Inflammatory macrophage (primary cell): Measurements from ENCODE around the gene PNMA8B.
"Not testable (repeated sequence)": the region's sequence is repeated elsewhere in the genome, so short reads cannot be mapped to it uniquely, and the experiment has no call there.

Experiments used
- DNase-seq, 2 donors: peaks; one replicate each; pipeline ENCODE4 v3.0.0-alpha.2; 2020 to 2022
- total RNA-seq, 18 experiments: gene quantifications; one replicate each; lab custom pipeline; 2026; ENCODE audit warnings: mixed read lengths in 6 of 18, inconsistent platforms in 2 of 18; lab: John Stamatoyannopoulos, UW

Gene PNMA8B, protein sequence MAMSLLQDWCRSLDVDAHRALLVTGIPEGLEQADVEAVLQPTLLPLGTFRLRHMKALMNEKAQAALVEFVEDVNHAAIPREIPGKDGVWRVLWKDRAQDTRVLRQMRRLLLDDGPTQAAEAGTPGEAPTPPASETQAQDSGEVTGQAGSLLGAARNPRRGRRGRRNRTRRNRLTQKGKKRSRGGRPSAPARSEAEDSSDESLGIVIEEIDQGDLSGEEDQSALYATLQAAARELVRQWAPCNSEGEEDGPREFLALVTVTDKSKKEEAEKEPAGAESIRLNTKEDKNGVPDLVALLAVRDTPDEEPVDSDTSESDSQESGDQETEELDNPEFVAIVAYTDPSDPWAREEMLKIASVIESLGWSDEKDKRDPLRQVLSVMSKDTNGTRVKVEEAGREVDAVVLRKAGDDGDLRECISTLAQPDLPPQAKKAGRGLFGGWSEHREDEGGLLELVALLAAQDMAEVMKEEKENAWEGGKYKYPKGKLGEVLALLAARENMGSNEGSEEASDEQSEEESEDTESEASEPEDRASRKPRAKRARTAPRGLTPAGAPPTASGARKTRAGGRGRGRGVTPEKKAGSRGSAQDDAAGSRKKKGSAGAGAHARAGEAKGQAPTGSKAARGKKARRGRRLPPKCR
- total RNA-seq, result 0 to 1.0 (median 0.32) reads per million in 18 experiments

DNA sequence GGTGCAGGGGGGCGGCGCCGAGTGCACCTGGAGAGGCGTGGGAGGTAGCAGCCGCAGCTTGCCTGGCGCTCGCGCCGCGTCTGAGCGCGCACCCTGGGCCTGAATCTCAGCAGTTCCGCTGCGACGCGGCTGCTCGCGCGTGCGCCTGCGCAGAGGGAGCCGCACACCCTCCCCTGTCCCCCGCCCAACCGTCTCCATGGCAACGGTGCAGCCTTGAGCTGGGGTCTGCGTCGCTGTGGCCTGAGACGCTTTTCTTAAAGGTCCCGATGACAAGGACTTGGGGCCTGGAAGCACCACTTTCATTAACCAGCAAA, at the start of gene PNMA8B:
Gene PNMA8B, minus strand, starts transcription at position 82 of the 314 bp plus-strand sequence. CDS start 402 bp downstream, outside the sequence.
- DNase-seq, result no peak

DNA sequence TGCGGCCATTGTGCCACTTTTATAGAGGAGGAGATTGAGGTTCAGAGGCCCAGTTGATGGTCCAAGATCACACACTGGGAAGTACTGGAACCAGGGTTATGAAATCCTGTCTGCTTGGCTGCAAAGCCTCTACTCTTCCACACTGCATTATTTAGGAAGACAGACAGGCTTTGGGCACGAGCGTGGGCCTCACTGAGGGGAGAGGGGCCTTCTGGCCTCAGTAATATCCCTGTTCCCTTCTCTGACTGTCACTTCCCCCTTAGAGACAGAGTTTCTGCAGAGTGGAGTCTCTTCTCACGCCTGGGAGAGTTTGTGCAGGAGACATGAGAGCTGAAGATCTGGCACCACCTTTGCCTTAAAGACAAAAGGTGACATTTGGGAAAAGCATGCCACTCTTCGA, 49.0 kb upstream of the PNMA8B start:
- DNase-seq, result peak; percentile 31 to 57

DNA sequence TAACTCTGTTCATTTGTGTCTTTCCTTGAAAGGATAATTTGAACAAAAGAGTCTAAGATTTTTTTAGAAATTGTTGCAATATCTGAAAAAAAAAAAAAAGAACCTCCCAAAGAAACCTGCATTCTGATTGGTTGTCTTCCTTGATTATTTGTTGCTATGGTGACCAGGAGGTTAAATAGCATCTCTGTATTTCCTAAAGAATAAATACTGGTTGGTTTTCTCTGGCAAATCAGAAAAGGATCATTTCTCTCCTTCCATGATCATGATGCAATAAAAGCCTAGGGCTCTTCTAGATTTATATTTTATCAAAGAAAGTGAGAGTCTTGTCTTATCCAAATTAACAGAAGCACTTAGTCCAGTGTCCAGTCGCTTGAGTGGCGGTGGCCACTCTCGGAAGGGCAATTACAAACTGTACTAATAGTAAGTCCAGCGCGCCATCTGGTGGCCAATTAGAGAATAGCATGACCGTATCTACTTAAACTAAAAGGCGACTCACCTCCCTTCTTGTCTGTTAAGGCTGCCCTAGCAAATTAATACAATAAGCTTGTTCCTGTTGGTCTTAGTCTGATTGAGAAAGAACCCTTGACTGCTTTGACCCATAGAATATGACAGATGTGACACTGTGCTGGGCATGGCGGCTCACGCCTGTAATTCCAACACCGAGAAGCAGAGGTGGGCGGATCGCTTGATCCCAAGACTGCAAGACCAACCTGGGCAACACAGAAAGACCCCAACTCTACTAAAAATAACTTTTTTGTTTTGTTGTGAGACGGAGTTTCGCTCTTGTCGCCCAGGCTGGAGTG, 47.0 kb upstream of the PNMA8B start:
- DNase-seq, result peak; percentile 99

DNA sequence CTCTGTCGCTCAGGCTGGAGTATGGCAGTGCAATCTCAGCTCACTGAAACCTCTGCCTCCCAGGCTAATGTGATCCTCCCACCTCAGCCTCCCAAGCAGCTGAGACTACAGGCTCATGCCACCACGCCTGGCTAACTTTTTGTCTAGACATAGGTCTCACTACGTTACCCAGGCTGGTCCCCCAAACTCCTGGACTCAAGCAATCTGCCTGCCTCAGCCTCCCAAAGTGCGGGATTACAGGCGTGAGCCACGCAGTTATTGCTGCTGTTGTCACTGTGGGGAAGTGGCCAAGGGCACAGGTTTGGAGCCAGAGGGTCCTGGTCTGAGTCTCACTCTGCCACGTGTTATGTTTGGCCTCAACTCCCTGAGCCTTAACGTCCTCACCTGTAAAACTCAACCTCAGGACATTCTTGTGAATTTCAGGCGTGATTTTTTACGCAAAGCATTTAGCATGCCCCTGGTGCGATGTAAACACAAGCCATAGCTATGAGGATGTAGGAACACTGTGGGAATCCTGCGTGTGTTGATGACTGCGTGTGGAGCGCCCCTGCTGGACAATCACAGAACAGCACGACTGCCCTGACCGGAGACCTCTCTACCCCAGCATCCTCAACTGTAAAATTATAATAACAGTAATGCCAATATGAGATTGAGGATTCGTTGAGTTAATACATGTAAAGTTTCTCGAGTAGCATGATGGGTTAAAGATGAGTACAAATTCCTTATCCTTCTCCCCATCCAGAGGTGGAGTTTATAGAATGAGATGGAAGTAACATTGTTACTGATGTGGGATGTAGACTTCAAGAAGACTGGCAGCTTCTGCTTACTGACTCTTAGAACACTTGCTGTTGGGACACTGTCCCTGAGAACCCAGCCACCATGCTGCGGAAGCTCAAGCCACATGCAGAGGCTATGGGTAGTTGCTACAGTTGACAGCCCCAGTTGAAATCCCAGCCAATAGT, 41.8 kb upstream of the PNMA8B start:
- peak; percentile 59 to 74 for DNase-seq

DNA sequence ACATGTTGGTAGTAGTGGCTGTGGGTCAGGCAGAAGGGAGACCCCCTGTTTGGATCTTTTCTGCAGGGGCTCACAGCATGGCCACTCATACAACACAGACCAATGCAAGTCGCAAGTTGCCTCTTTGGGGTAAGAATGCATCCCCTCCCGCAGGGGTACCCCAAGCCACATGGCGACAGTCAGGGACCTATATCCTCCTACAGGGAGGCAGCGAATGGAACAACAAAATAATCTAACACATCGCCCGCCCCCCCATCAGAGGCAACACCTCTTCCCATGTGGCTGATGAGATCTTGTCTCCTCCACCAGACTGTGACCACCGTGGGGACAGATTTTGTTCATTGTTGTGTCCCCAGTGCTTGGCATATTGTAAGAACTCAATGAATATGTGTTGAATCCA, 40.7 kb upstream of the PNMA8B start:
- DNase-seq, result no peak

DNA sequence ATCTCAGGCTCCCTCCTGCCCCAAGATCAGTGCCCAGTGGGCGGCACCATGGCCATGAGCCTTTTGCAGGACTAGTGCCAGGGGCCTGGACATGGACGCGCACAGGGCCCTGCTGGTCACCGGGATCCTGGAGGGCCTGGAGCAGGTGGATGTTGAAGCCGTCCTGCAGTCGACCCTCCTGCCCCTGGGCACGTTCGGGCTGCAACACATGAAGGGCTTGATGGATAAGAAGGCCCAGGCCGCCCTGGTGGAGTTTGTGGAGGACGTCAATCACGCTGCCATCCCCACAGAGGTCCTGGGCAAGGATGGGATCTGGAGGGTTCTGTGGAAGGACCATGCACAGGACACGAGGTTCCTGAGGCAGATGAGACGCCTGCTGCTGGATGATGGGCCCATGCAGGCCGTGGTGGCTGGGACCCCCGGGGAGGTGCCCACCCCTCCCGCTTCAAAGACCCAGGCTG, 38.0 kb upstream of the PNMA8B start:
- no peak for DNase-seq

DNA sequence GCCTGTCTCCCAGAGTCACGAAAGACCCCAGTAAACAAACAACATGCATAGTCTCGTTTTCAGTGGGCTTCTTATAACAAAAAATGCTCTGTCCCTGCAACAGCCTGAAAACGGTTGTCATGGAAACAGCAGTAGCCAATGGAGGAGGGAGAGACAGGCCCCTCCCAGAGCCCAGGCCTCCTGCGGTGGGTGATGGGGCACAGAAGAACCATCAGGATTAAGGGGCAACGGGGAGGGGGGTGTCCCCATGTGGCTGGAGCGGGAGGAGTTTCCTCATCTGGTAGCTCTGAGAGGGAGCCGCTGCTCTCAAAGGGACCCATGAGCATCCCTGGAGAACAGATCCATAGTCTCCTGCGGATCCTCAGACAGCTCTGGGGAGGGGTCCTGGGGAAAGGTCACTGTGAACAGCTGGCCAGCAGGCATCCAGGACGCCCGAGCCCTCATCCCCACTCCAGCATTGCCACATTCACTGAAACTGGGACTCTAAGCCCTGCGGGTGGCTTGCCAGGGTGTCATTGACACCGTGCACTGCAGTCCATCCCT, 37.5 kb upstream of the PNMA8B start:
- DNase-seq, result no peak

DNA sequence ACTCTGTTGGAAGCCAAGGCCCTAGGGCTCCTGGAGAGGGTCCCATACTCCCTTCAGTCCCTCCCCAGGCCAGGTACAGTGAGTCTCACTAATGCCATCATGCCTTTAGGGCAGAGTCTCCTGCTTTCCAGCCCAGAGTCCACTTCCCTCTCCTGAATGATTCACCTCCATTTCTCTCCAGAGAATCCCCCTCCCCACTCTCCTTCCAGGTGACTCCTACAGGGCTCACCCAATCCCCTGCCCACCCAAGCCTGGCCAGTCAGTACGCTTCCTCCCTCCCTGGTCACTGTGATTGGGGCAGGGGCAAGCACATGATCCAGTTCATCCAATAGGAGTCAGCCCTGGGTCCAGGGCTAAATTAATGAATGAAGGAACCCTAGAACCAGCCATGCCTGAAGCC, 35.0 kb upstream of the PNMA8B start:
- DNase-seq, result peak; percentile 41 to 48

DNA sequence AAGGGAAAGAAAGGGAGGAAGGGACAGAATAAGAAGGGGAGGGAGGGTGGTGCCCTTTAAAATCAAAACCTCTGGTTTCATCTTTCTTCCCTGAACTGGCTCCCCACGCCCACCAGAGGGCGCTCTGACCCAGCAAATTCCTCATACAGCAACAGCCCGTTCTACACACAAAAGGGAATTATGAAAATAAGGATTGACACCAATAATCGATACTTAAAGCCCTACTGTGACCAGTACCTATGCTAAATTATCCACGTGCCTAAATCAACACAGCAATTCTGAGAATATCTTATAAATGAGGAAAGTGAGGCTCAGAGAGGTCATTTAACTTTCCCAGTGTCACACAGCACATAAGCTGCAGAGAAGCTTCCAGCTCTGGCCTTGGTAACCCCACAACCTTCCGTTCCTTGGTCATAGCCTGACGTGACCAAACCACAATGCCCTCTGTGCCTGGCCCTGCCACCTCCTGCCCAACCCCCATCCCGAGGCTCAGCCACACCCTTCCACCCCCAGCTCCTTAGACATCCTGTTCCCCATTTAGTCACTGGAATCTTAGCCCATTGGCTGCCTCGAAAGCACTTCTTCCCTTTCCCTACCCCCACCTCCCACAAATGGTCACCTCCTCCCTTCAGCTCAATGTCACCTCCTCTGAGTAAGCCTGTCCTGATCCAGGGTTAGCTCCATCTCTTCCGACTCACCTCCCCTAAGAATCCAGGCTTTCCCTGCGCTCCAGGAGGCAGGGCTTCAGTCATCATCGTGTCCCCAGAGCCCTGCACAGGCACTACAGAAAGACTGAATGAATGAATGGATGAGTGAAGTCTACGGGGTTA, 34.2 kb upstream of the PNMA8B start:
- DNase-seq, result peak; percentile 99

DNA sequence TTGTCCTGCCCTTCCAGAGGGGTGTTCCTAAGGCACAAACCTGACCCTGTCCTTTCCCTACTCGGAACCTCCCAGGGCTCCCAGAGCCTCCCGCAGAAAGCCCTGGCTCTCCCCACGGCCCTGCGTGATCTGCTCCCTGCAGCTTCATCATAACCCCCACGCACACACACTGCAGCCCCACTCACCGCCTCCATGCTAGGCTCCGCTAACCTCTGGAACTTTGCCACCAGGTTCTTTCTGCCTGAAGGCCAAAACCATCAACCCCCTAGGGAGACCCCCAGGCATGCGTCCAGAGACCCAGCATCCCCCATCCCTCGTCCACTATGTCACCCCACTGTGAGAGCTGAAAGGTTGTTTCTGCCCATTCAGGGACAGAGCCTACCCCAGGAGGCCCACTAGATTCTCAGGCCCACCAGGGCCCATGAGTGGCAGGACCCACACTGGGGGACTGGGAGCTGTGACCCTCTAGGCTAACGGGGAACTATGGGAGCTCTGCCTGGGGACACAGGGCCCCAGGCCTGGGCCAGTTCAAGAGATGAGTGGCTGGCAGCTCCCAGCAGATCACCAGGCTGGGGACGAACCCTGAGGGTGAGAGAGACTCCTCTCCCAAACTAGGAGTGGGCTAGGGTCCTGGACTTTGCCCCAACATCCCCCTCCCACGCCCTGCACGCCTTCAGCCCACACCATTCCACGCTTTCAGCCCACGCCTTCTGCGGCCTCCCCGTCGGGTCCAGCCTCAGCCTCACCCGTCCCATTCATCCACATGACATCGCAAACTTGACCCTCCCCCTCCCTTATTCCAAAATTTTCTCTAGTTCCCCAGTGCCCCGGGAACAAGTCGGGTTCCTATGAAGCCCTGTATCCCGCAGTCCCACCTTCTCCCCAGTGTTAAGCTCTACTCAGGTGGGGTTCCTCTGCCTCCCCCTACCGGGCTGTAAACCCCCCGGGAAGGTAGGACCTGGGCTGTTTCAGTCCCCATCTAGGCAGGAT, 33.2 kb upstream of the PNMA8B start:
- no peak for DNase-seq

DNA sequence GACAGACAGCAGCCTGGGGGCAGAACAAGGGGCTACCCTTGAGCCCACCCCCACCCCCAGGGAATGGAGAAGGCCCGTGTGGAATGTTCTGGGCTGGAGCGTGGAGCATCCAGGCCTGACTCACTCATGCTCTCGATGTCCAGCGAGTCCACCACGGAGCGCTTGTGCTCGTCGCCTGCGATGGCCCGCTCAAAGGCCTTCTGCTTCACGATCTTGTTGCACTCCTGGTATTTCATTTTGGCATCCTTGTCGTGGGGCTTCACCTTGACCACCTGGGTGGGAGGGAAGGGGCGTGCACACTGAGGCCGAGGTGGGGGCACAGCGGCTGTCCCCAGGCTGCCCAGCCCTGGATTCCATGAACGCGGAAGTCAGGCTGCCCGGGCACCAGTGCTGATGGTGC, 31.1 kb upstream of the PNMA8B start:
- not testable (repeated sequence) for DNase-seq

DNA sequence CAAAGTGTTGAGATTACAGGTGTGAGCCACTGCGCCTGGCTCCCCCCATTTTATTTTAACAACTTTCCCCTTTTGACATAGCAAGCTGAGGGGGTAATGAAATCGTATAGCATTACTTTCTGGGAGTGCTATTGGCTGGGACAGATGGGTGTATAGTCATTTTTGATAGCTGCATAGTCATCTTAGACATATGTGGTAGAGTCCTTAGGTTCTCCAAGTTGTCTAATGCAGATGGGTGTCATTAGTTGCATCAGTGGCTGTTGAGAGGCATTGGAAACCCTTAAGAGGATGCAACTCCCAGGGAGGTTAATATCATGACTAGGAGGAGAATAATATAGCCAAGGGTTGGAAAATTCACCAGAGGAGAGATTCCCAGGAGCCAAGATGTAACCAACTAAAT, 28.6 kb upstream of the PNMA8B start:
- DNase-seq, result no peak

DNA sequence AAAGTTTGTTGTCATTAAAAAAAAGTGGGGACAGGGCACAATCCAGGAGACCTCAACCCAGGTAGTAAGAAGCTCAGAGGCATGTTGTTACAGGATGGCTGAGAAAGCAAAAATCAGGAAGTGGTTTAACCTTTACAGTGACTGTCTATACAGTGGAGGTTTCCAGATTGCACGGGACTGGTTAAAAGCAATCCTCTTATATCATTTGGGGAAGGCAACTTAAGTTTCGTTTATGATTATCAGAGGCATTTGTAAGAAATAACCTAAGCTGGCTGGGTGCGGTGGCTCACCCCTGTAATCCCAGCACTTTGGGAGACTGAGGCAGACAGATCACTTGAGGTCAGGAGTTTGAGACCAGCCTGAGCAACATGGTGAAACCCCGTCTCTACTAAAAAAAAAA, 27.3 kb upstream of the PNMA8B start:
- DNase-seq, result peak; percentile 55 to 61

DNA sequence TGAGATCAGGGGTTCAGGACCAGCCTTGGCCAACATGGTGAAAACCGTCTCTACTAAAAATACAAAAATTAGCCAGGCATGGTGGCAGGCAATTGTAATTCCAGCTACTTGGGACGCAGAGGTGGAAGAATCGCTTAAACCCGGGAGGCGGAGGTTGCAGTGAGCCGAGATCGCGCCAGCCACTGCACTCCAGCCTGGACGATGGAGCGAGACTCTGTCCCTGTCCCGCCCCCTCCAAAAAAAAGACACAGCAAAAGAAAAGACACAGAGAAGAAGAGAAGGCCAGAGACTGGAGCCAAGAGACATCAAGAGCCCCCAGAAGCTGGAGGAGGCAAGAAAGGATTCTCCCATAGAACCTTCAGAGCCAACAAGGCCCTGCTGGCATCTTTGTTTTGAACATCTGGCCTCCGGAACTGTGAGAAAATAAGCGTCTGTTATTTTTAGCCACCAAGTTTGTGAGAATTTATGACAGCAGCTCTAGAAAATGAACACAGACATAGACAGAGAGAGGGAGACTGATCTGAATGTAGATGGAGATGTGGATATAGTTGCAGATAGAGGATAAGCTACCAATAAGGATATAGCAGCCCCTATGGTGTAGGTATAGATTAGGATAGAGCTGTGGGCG, 25.7 kb upstream of the PNMA8B start:
- DNase-seq, result no peak

DNA sequence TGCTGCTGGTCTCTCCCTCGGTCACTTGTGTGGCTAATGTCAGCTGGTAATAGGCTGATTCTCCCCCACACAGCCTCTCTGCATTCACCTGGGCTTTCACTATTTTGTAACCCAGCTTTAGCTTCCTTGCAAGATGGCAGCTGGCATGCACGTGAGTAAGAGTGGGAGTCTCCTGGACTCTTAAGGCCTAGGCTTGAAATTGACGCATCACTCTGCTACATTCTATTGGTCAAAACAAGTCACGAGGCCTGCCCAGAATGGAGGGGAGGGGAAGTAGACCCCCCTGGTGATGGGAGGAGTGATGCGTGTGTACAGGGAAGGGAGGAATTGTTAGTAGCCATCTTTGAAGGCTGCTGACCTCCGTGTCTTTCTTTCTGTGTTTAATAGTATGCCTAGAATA, 24.9 kb upstream of the PNMA8B start:
- DNase-seq, result no peak

DNA sequence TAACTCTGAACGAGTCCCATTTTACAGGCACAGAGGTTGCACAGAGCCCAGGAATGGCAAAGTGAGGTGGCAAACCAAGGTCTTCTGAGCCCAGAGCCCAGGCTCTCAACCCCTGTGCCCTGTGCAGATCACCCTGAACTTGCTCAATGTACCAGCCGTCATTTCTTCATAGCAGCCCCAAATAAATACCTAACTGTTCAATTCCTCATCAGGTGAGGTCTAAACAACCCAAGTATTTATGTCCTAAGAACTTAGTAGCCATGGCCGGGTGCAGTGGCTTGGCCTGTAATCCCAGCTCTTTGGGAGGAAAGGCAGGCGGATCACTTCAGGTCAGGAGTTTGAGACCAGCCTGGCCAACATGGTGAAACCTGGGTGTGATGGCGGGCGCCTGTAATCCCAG, 21.8 kb upstream of the PNMA8B start:
- DNase-seq, result no peak

DNA sequence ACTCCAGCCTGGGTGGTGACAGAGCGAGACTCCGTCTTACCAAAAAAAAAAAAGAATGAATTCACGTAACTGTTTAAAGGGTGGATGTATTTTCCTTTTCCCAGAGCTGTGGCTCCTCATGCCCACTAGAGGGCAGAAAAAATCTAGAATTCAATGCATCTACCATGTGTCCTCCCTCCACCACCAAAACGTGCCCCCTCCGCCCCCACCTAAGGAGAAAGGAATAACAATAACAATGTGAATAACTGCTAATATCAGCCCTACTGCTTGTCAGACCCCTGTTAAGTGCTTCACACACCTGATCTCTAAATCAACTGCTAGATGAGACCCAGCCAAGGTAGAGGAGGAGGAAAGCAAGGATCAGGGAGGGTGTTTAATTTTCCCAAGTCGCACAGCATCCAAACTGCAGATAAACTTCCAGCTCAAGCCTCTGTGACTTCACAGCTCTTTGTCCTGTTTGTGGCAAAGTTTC, 20.2 kb upstream of the PNMA8B start:
- DNase-seq, result peak; percentile 43 to 73

DNA sequence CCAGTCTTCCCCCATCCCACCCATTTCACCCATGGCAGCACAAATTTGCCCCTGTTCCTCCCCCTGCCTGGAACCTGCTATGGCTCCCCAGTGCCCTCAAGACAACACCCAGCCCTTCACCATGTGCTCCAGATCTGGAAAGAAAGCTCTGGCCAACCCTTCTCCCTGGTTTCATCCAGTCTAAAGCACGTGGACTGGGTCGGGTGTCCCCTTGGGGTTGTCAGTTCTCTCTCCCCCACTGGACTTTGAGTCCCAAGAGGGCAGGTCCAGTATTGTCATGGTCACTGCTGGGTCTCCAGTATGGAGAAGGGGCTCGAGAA, 19.6 kb upstream of the PNMA8B start:
- DNase-seq, result no peak
